Activated naive CD8-positive, alpha-beta T cell treated with anti-CD3 and anti-CD28 coated beads for 36 hours (primary cell): ENCODE measurements around the gene TRIO. TPM values are rescaled to one million over a fixed set of nuclear protein-coding genes. Genes with fewer than 3 reads are reported as not detected.

Experiments
- DNase-seq: peaks from one replicate; pipeline ENCODE4 v3.0.0; 2021
- H3K27ac Mint-ChIP-seq: one replicate; pipeline ENCODE4 v1.8.0; 2022; ENCODE audit warnings: mild to moderate bottlenecking, moderate library complexity, mixed read lengths
- H3K27me3 Mint-ChIP-seq: one replicate; pipeline ENCODE4 v1.8.0; 2022; ENCODE audit warnings: mild to moderate bottlenecking, mixed read lengths
- H3K36me3 Mint-ChIP-seq: one replicate; pipeline ENCODE4 v1.8.0; 2021; ENCODE audit warnings: mild to moderate bottlenecking, mixed read lengths
- H3K4me1 Mint-ChIP-seq: one replicate; pipeline ENCODE4 v1.8.0; 2021; ENCODE audit warnings: mixed read lengths
- H3K4me3 Mint-ChIP-seq: one replicate; pipeline ENCODE4 v1.8.0; 2022; ENCODE audit warnings: mild to moderate bottlenecking, moderate library complexity, mixed read lengths
- H3K9me3 Mint-ChIP-seq: one replicate; pipeline ENCODE4 v1.8.0; 2022; ENCODE audit warnings: mixed read lengths
- total RNA-seq, 2 experiments: library from RNA; stranded (reverse); gene quantifications; one replicate each; pipeline ENCODE4 v1.2.3, GENCODE V29; 2021

The TRIO gene
- total RNA-seq, 2 experiments from 2014 or later, result 7.4 to 9.8 TPM

- H3K4me1 Mint-ChIP-seq, result no peaks in the 10 kb centered on the region
- no peak for DNase-seq
- H3K27me3 Mint-ChIP-seq, result no peaks in the 10 kb centered on the region
- H3K9me3 Mint-ChIP-seq, result no peaks in the 10 kb centered on the region
- no peaks in the 10 kb centered on the region for H3K36me3 Mint-ChIP-seq
- no peak overlapping the region for H3K27ac Mint-ChIP-seq
- H3K4me3 Mint-ChIP-seq, result no peak overlapping the region
Measured at GRCh38 chr5:14114615-14115251, 28.4 kb upstream of the TRIO start.

GRCh38 chr5:14115323-14115895, 27.7 kb upstream of the TRIO start:
- no peak for DNase-seq
- H3K9me3 Mint-ChIP-seq, result no peaks in the 10 kb centered on the region
- no peaks in the 10 kb centered on the region for H3K27me3 Mint-ChIP-seq
- no peak overlapping the region for H3K27ac Mint-ChIP-seq
- no peak overlapping the region for H3K4me3 Mint-ChIP-seq
- no peaks in the 10 kb centered on the region for H3K4me1 Mint-ChIP-seq
- H3K36me3 Mint-ChIP-seq, result no peaks in the 10 kb centered on the region

GRCh38 chr5:14118551-14119320, 24.4 kb upstream of the TRIO start:
- Mint-ChIP-seq H3K36me3 (no peaks in the 10 kb centered on the region), H3K9me3 (no peaks in the 10 kb centered on the region), H3K4me3 (no peak overlapping the region), H3K27me3 (no peaks in the 10 kb centered on the region), H3K4me1 (no peaks in the 10 kb centered on the region), H3K27ac (no peak overlapping the region)
- no peak for DNase-seq

GRCh38 chr5:14120176-14120575, 23.0 kb upstream of the TRIO start:
- no peak for DNase-seq
- H3K27me3 Mint-ChIP-seq, result no peaks in the 10 kb centered on the region

GRCh38 chr5:14121552-14121951, 21.6 kb upstream of the TRIO start:
- H3K4me3 Mint-ChIP-seq, result no peak overlapping the region
- DNase-seq, result no peak
- no peak overlapping the region for H3K27ac Mint-ChIP-seq
- no peaks in the 10 kb centered on the region for H3K9me3 Mint-ChIP-seq
- no peaks in the 10 kb centered on the region for H3K27me3 Mint-ChIP-seq
- no peaks in the 10 kb centered on the region for H3K36me3 Mint-ChIP-seq
- no peaks in the 10 kb centered on the region for H3K4me1 Mint-ChIP-seq

More at GRCh38 chr5:14120176-14120575, 23.0 kb upstream of the TRIO start:
- Mint-ChIP-seq H3K4me1 (no peaks in the 10 kb centered on the region), H3K9me3 (no peaks in the 10 kb centered on the region), H3K4me3 (no peak overlapping the region), H3K36me3 (no peaks in the 10 kb centered on the region), H3K27ac (no peak overlapping the region)

GRCh38 chr5:14122089-14122488, 21.1 kb upstream of the TRIO start:
- H3K36me3 Mint-ChIP-seq, result no peaks in the 10 kb centered on the region
- H3K9me3 Mint-ChIP-seq, result no peaks in the 10 kb centered on the region
- H3K27me3 Mint-ChIP-seq, result no peaks in the 10 kb centered on the region
- no peak overlapping the region for H3K4me3 Mint-ChIP-seq
- H3K27ac Mint-ChIP-seq, result no peak overlapping the region
- no peak for DNase-seq
- H3K4me1 Mint-ChIP-seq, result no peaks in the 10 kb centered on the region

GRCh38 chr5:14123551-14123950, 19.6 kb upstream of the TRIO start:
- Mint-ChIP-seq H3K9me3 (no peaks in the 10 kb centered on the region), H3K4me1 (no peaks in the 10 kb centered on the region), H3K27ac (no peak overlapping the region), H3K4me3 (no peak overlapping the region), H3K27me3 (no peaks in the 10 kb centered on the region), H3K36me3 (no peaks in the 10 kb centered on the region)
- DNase-seq, result no peak

- no peaks in the 10 kb centered on the region for H3K4me1 Mint-ChIP-seq
- no peaks in the 10 kb centered on the region for H3K9me3 Mint-ChIP-seq
- no peaks in the 10 kb centered on the region for H3K36me3 Mint-ChIP-seq
- no peak for DNase-seq
- H3K4me3 Mint-ChIP-seq, result no peak overlapping the region
- no peak overlapping the region for H3K27ac Mint-ChIP-seq
- no peaks in the 10 kb centered on the region for H3K27me3 Mint-ChIP-seq
Measured at GRCh38 chr5:14123974-14124482, 19.1 kb upstream of the TRIO start.

- Mint-ChIP-seq H3K4me1 (no peaks in the 10 kb centered on the region), H3K36me3 (no peaks in the 10 kb centered on the region), H3K27ac (no peak overlapping the region), H3K27me3 (no peaks in the 10 kb centered on the region), H3K4me3 (no peak overlapping the region), H3K9me3 (no peaks in the 10 kb centered on the region)
- no peak for DNase-seq
Measured at GRCh38 chr5:14125262-14125661, 17.9 kb upstream of the TRIO start.

GRCh38 chr5:14127587-14127986, 15.6 kb upstream of the TRIO start:
- Mint-ChIP-seq H3K36me3 (no peaks in the 10 kb centered on the region), H3K4me1 (no peaks in the 10 kb centered on the region), H3K4me3 (no peak overlapping the region), H3K27me3 (no peaks in the 10 kb centered on the region), H3K27ac (no peak overlapping the region), H3K9me3 (no peaks in the 10 kb centered on the region)
- no peak for DNase-seq

GRCh38 chr5:14128079-14128478, 15.1 kb upstream of the TRIO start:
- H3K36me3 Mint-ChIP-seq, result no peaks in the 10 kb centered on the region
- no peak for DNase-seq

GRCh38 chr5:14129123-14129522, 14.0 kb upstream of the TRIO start:
- Mint-ChIP-seq H3K36me3 (no peaks in the 10 kb centered on the region), H3K9me3 (no peaks in the 10 kb centered on the region), H3K4me3 (no peak overlapping the region), H3K27me3 (no peaks in the 10 kb centered on the region), H3K4me1 (no peaks in the 10 kb centered on the region), H3K27ac (no peak overlapping the region)
- DNase-seq, result no peak

More at GRCh38 chr5:14128079-14128478, 15.1 kb upstream of the TRIO start:
- H3K27ac Mint-ChIP-seq, result no peak overlapping the region
- H3K9me3 Mint-ChIP-seq, result no peaks in the 10 kb centered on the region
- H3K4me3 Mint-ChIP-seq, result no peak overlapping the region
- no peaks in the 10 kb centered on the region for H3K27me3 Mint-ChIP-seq
- no peaks in the 10 kb centered on the region for H3K4me1 Mint-ChIP-seq

- Mint-ChIP-seq H3K27me3 (peaks cover 19% of the 10 kb centered on the region), H3K4me1 (no peaks in the 10 kb centered on the region), H3K9me3 (peaks cover 5% of the 10 kb centered on the region), H3K27ac (no peak overlapping the region), H3K4me3 (no peak overlapping the region), H3K36me3 (no peaks in the 10 kb centered on the region)
- no peak for DNase-seq
Measured at GRCh38 chr5:14131855-14132503, 11.2 kb upstream of the TRIO start.

- peaks cover 24% of the 10 kb centered on the region for H3K27me3 Mint-ChIP-seq
- H3K4me1 Mint-ChIP-seq, result no peaks in the 10 kb centered on the region
- no peak overlapping the region for H3K4me3 Mint-ChIP-seq
- DNase-seq, result no peak
- no peaks in the 10 kb centered on the region for H3K36me3 Mint-ChIP-seq
- H3K9me3 Mint-ChIP-seq, result peaks cover 5% of the 10 kb centered on the region
- no peak overlapping the region for H3K27ac Mint-ChIP-seq
Measured at GRCh38 chr5:14133394-14133793, 9.7 kb upstream of the TRIO start.

- H3K27me3 Mint-ChIP-seq, result peaks cover 25% of the 10 kb centered on the region
- DNase-seq, result no peak
- H3K9me3 Mint-ChIP-seq, result peaks cover 5% of the 10 kb centered on the region
- no peaks in the 10 kb centered on the region for H3K4me1 Mint-ChIP-seq
- H3K36me3 Mint-ChIP-seq, result no peaks in the 10 kb centered on the region
- H3K27ac Mint-ChIP-seq, result no peak overlapping the region
- H3K4me3 Mint-ChIP-seq, result no peak overlapping the region
Measured at GRCh38 chr5:14134083-14134482, 9.1 kb upstream of the TRIO start.
